H1 (cell line): ENCODE results near the gene CPED1. TPM values are rescaled to one million over a fixed set of nuclear protein-coding genes. Genes with fewer than 3 reads are reported as not detected.

Experiments
- CTCF ChIA-PET: fragments of 300-600 bp; sonication (Branson Sonifier 250); formaldehyde crosslinking; loops from one replicate; lab custom pipeline; 2021; ENCODE audit not compliant: partially characterized antibody; lab: Charles Lee
- POLR2A ChIA-PET: fragments of 300-600 bp; sonication (Branson Sonifier 250); formaldehyde crosslinking; loops from one replicate; lab custom pipeline; 2021; ENCODE audit warnings: inconsistent platforms; ENCODE audit not compliant: partially characterized antibody; lab: Charles Lee
- DNase-seq, 2 experiments: peaks; one replicate each; pipeline versions ENCODE4 v3.0.0 to v3.0.0-alpha.2; 2010 to 2022; ENCODE audit warnings: low spot score in 2 of 2, low read depth in 1 of 2, mixed read lengths in 1 of 2
- FAIRE-seq: peaks from 2 replicates; lab custom pipeline; 2011; peaks lifted over from hg19 to GRCh38; lab: Jason Lieb, UNC
- H2AFZ ChIP-seq: 2 replicates; pipeline ENCODE4 v1.8.1; 2012; ENCODE audit warnings: low read length, inconsistent platforms
- H2AK5ac ChIP-seq: 2 replicates; pipeline ENCODE4 v1.6.1; 2013; ENCODE audit warnings: low read depth, low read length
- H2BK120ac ChIP-seq: replicated peaks from 2 replicates; pipeline ENCODE3; 2013; ENCODE audit warnings: low read depth, low read length, inconsistent platforms
- H2BK12ac ChIP-seq: 2 replicates; pipeline ENCODE4 v1.6.1; 2013; ENCODE audit warnings: low read depth, low read length
- H2BK15ac ChIP-seq: 2 replicates; pipeline ENCODE4 v1.6.1; 2013; ENCODE audit warnings: low read length
- H2BK20ac ChIP-seq: 2 replicates; pipeline ENCODE4 v1.6.1; 2013; ENCODE audit warnings: low read length
- H2BK5ac ChIP-seq: 2 replicates; pipeline ENCODE4 v1.6.1; 2013; ENCODE audit warnings: low read depth, low read length
- H3K14ac ChIP-seq: 2 replicates; pipeline ENCODE4 v1.6.1; 2013; ENCODE audit warnings: inconsistent platforms; ENCODE audit not compliant: insufficient read length
- H3K18ac ChIP-seq: 2 replicates; pipeline ENCODE4 v1.6.1; 2013; ENCODE audit warnings: low read length; ENCODE audit errors: extremely low read depth
- H3K23ac ChIP-seq: 2 replicates; pipeline ENCODE4 v1.6.1; 2013; ENCODE audit warnings: inconsistent platforms; ENCODE audit not compliant: insufficient read length
- H3K23me2 ChIP-seq: 2 replicates; pipeline ENCODE4 v1.6.1; 2013; ENCODE audit warnings: low read depth, low read length
- H3K27ac ChIP-seq: 2 replicates; pipeline ENCODE4 v1.6.1; 2011; ENCODE audit warnings: low read depth, low read length, inconsistent platforms
- H3K27me3 ChIP-seq, 4 experiments: replicated peaks in 1 of 4; 1 replicate in 1 of 4; 2 replicates in 3 of 4; pipeline versions ENCODE4 v1.6.1 to v1.8.1; 2011 to 2013; ENCODE audit warnings: low read length in 3 of 4, mild to moderate bottlenecking in 3 of 4, inconsistent platforms in 2 of 4, mixed read lengths in 2 of 4, moderate library complexity in 1 of 4; ENCODE audit not compliant: control insufficient read depth in 3 of 4, insufficient read depth in 3 of 4; ENCODE audit errors: extremely low read depth in 1 of 4
- H3K36me3 ChIP-seq, 4 experiments: 2 replicates each; pipeline versions ENCODE4 v1.6.1 to v1.8.1; 2011 to 2013; ENCODE audit warnings: mild to moderate bottlenecking in 4 of 4, low read length in 3 of 4, moderate library complexity in 2 of 4, control low read depth in 1 of 4, inconsistent platforms in 1 of 4; ENCODE audit not compliant: insufficient read depth in 4 of 4, control insufficient read depth in 2 of 4
- H3K4ac ChIP-seq: replicated peaks from 2 replicates; pipeline ENCODE3; 2013; ENCODE audit warnings: low read length, low read depth, mixed read lengths, inconsistent platforms; ENCODE audit not compliant: insufficient read length
- H3K4me1 ChIP-seq, 4 experiments: replicated peaks in 1 of 4; 1 replicate in 1 of 4; 2 replicates in 3 of 4; pipeline versions ENCODE4 v1.6.1 to v1.8.1; 2011 to 2013; ENCODE audit warnings: low read length in 3 of 4, inconsistent platforms in 2 of 4, mixed read lengths in 1 of 4; ENCODE audit not compliant: insufficient read depth in 4 of 4, control insufficient read depth in 3 of 4
- H3K4me2 ChIP-seq, 2 experiments: 2 replicates each; pipeline versions ENCODE4 v1.6.1 to v1.8.1; 2011 to 2013; ENCODE audit warnings: low read depth in 2 of 2, low read length in 2 of 2, control low read depth in 1 of 2, inconsistent platforms in 1 of 2, mild to moderate bottlenecking in 1 of 2; ENCODE audit not compliant: insufficient read depth in 1 of 2
- H3K4me3 ChIP-seq, 4 experiments: fragments of 200-600, 300-600 bp in 1 of 4; sonication (generic), shearing (Covaris generic), sonication (Bioruptor Twin) in 1 of 4; 2 replicates each; pipeline versions ENCODE4 v1.5.1 to v1.8.1; 2011 to 2016; ENCODE audit warnings: low read length in 4 of 4, low read depth in 3 of 4, control low read depth in 2 of 4, inconsistent platforms in 2 of 4, mild to moderate bottlenecking in 2 of 4, mixed read lengths in 1 of 4, moderate library complexity in 1 of 4; ENCODE audit not compliant: insufficient read depth in 2 of 4; ENCODE audit errors: extremely low read depth in 1 of 4
- H3K56ac ChIP-seq: replicated peaks from 2 replicates; pipeline ENCODE3; 2013; ENCODE audit warnings: low read depth, mild to moderate bottlenecking, mixed read lengths, low read length, inconsistent platforms; ENCODE audit not compliant: insufficient read length
- H3K79me1 ChIP-seq: 2 replicates; pipeline ENCODE4 v1.6.1; 2013; ENCODE audit warnings: low read depth, low read length, control low read depth
- H3K79me2 ChIP-seq, 2 experiments: 2 replicates each; pipeline versions ENCODE4 v1.6.1 to v1.8.1; 2012 to 2013; ENCODE audit warnings: low read length in 2 of 2, mild to moderate bottlenecking in 2 of 2, inconsistent platforms in 1 of 2; ENCODE audit not compliant: insufficient read depth in 2 of 2, control insufficient read depth in 1 of 2
- H3K9ac ChIP-seq, 4 experiments: replicated peaks in 1 of 4; 1 replicate in 1 of 4; 2 replicates in 3 of 4; pipeline versions ENCODE4 v1.6.1 to v1.8.1; 2011 to 2013; ENCODE audit warnings: low read depth in 3 of 4, low read length in 3 of 4, control low read depth in 2 of 4, mild to moderate bottlenecking in 2 of 4, moderate library complexity in 2 of 4, inconsistent platforms in 1 of 4; ENCODE audit errors: extremely low read depth in 1 of 4
- H3K9me3 ChIP-seq, 2 experiments: 2 replicates each; pipeline versions ENCODE4 v1.6.1 to v1.8.1; 2012 to 2013; ENCODE audit warnings: mild to moderate bottlenecking in 2 of 2, moderate library complexity in 2 of 2, control low read depth in 1 of 2, inconsistent platforms in 1 of 2, low read depth in 1 of 2, low read length in 1 of 2, mixed read lengths in 1 of 2; ENCODE audit not compliant: insufficient read depth in 2 of 2
- H4K20me1 ChIP-seq, 2 experiments: replicated peaks in 1 of 2; 2 replicates each; pipeline versions ENCODE3 to v1.8.1; 2011 to 2013; ENCODE audit warnings: inconsistent platforms in 2 of 2, low read length in 2 of 2, mild to moderate bottlenecking in 1 of 2; ENCODE audit not compliant: insufficient read depth in 2 of 2, control insufficient read depth in 1 of 2
- H4K5ac ChIP-seq: 2 replicates; pipeline ENCODE4 v1.6.1; 2013; ENCODE audit warnings: low read length, low read depth, mixed read lengths, inconsistent platforms; ENCODE audit not compliant: insufficient read length
- H4K8ac ChIP-seq: 2 replicates; pipeline ENCODE4 v1.8.0; 2013; ENCODE audit warnings: mild to moderate bottlenecking, moderate library complexity, low read length, inconsistent platforms; ENCODE audit not compliant: insufficient read depth; ENCODE audit errors: extremely low read depth
- H4K91ac ChIP-seq: replicated peaks from 2 replicates; pipeline ENCODE3; 2013; ENCODE audit warnings: low read length, mixed read lengths, inconsistent platforms; ENCODE audit not compliant: insufficient read length
- ATF3 ChIP-seq: IDR thresholded peaks from 2 replicates; pipeline ENCODE4 v1.6.1; 2011; ENCODE audit warnings: low read depth, mild to moderate bottlenecking, low read length; ENCODE audit not compliant: insufficient read depth
- CEBPB ChIP-seq: IDR thresholded peaks from 2 replicates; pipeline ENCODE4 v1.6.1; 2012; ENCODE audit warnings: low read depth, low read length
- CHD1 ChIP-seq: IDR thresholded peaks from 2 replicates; pipeline ENCODE4 v1.6.1; 2012; ENCODE audit warnings: low read depth, low read length, improper control_type of control experiment
- EGR1 ChIP-seq: IDR thresholded peaks from 2 replicates; pipeline ENCODE4 v1.6.1; 2011; ENCODE audit warnings: low read depth, low read length, borderline replicate concordance
- GABPA ChIP-seq: IDR thresholded peaks from 2 replicates; pipeline ENCODE4 v1.6.1; 2011; ENCODE audit warnings: mild to moderate bottlenecking, low read length, moderate library complexity, borderline replicate concordance; ENCODE audit not compliant: insufficient read depth
- HDAC6 ChIP-seq: IDR thresholded peaks from one replicate; pipeline ENCODE4 v1.7.1; 2012; ENCODE audit warnings: low read depth, mild to moderate bottlenecking, inconsistent platforms, low read length, moderate library complexity
- JUND ChIP-seq: IDR thresholded peaks from 2 replicates; pipeline ENCODE4 v1.6.1; 2011; ENCODE audit warnings: mild to moderate bottlenecking, improper control_type of control experiment, low read length
- KDM5A ChIP-seq: fragments of 200-600 bp; IDR thresholded peaks from 2 replicates; pipeline ENCODE4 v1.7.1; 2012; ENCODE audit warnings: mild to moderate bottlenecking, low read length, inconsistent platforms, mixed read lengths
- RAD21 ChIP-seq, 2 experiments: IDR thresholded peaks in 1 of 2; conservative IDR thresholded peaks in 1 of 2; 2 replicates each; pipeline ENCODE4 v1.6.1; 2011; ENCODE audit warnings: low read depth in 2 of 2, low read length in 2 of 2, improper control_type of control experiment in 1 of 2, inconsistent platforms in 1 of 2, mild to moderate bottlenecking in 1 of 2, moderate library complexity in 1 of 2
- SAP30 ChIP-seq: fragments of 300-600 bp; sonication (generic); IDR thresholded peaks from 2 replicates; pipeline ENCODE4 v1.7.1; 2012; ENCODE audit warnings: low read length, moderate library complexity, mild to moderate bottlenecking, inconsistent platforms; ENCODE audit not compliant: insufficient read depth, insufficient replicate concordance
- USF2 ChIP-seq: IDR thresholded peaks from 2 replicates; pipeline ENCODE4 v1.6.1; 2011; ENCODE audit warnings: low read length, improper control_type of control experiment
- WGBS, 2 experiments: shearing (Covaris generic) in 1 of 2; methylation state at CpG; one replicate each; pipeline versions ENCODE4 v1.1.6 to v1.1.7; 2013 to 2015; ENCODE audit warnings: low lambda C conversion rate in 2 of 2, mixed read lengths in 2 of 2, inconsistent platforms in 1 of 2, low coverage in 1 of 2, missing lambda C conversion rate in 1 of 2; ENCODE audit not compliant: insufficient replicate concordance in 2 of 2, insufficient coverage in 1 of 2, insufficient read length in 1 of 2; ENCODE audit errors: extremely low coverage in 1 of 2, missing lambda C conversion rate in 1 of 2; 5-methylcytosine and 5-hydroxymethylcytosine counted together
- polyA plus RNA-seq, 7 experiments: library from polyadenylated mRNA; depleted of rRNA in 3 of 7; stranded (reverse) in 5 of 7; unstranded in 2 of 7; fragments of >200 nt in 5 of 7; fragments of 200-250 nt in 2 of 7; gene quantifications; 1 replicate in 5 of 7; 2 replicates in 1 of 7; 4 replicates in 1 of 7; pipeline versions ENCODE4 v1.2.1 to v1.2.3, GENCODE V29; 2011 to 2013; ENCODE audit warnings: missing spikeins in 2 of 7, mixed read lengths in 2 of 7
- total RNA-seq: library from RNA; stranded (reverse); fragmentation: NEBNext Ultra II Directional; extraction: Animal tissue kit (Norgen Biotek cat#: 25700); gene quantifications from 2 replicates; pipeline ENCODE4 v1.2.1, GENCODE V29; 2021

CPED1 gene
- total and polyA plus RNA-seq, 2 of the 8 experiments (the other 6 are each of a cell fraction or from before 2014, with no cell fraction given): 0.08 to 0.39 TPM

- no peak for DNase-seq
- Histone ChIP-seq H4K20me1 (no peaks in the 10 kb centered on the region), H3K4me1 (no peaks in the 10 kb centered on the region; a peak in 1 of 7 replicates), H3K18ac (no peak overlapping the region), H3K23ac (no peak overlapping the region), H4K5ac (no peak overlapping the region), H4K8ac (no peak overlapping the region), H2BK15ac (no peak overlapping the region), H3K4me2 (no peak overlapping the region), H2BK12ac (no peak overlapping the region), H3K27me3 (no peaks in the 10 kb centered on the region), H3K9ac (no peak overlapping the region), H2AFZ (0 out of 2 replicates have a peak overlapping the region, but pooled peaks have one; percentile 50), H3K27ac (no peak overlapping the region), H3K79me2 (no peaks in the 10 kb centered on the region), H3K4me3 (no peak overlapping the region), H2BK5ac (no peak overlapping the region), H2AK5ac (no peak overlapping the region), H3K36me3 (no peaks in the 10 kb centered on the region), H3K14ac (no peak overlapping the region), H2BK120ac (no peak overlapping the region), H3K79me1 (no peaks in the 10 kb centered on the region), H3K56ac (no peak overlapping the region), H2BK20ac (no peak overlapping the region), H3K9me3 (no peaks in the 10 kb centered on the region), H3K23me2 (no peaks in the 10 kb centered on the region), H4K91ac (no peak overlapping the region), H3K4ac (no peak overlapping the region)
- ChIA-PET POLR2A (no interaction called here), CTCF (interaction anchor here (0.9 to 1.6 kb wide), 4 partner anchors 13 to 44 kb away, joined by 3 to 6 read pairs (median 5); no protein-coding TSS in a partner anchor)
- FAIRE-seq: no peak
- 81% methylated on average over 11 of the region's 11 CpGs; no CpG with 5 or more reads in 1 of the 2 experiments for WGBS, 2 experiments
- TF ChIP-seq RAD21 (IDR thresholded peaks at IDR 0.05 in 1 of 2, conservative IDR thresholded peaks at IDR 0.05 in 1 of 2; ENCODE audit: low read depth in 2 of 2, low read length in 2 of 2) (no peak), JUND (no peak), EGR1 (no peak), CEBPB (no peak), SAP30 (no peak), ATF3 (no peak), USF2 (no peak), KDM5A (no peak), HDAC6 (no peak), GABPA (no peak), CHD1 (no peak)
Measured at GRCh38 chr7:121062671-121063279, 74.3 kb downstream of the CPED1 start.
